HUES48 (cell line): ENCODE data around the gene AKAP3.

Experiments
- H3K27ac ChIP-seq: one replicate; pipeline ENCODE4 v1.7.0; 2013; ENCODE audit warnings: low read depth, low read length, inconsistent platforms
- H3K27me3 ChIP-seq: 2 replicates; pipeline ENCODE4 v1.6.1; 2013; ENCODE audit warnings: mild to moderate bottlenecking, low read length; ENCODE audit not compliant: control insufficient read depth, insufficient read depth
- H3K36me3 ChIP-seq: 2 replicates; pipeline ENCODE4 v1.6.1; 2013; ENCODE audit warnings: low read length; ENCODE audit not compliant: control insufficient read depth, insufficient read depth
- H3K4me1 ChIP-seq: 2 replicates; pipeline ENCODE4 v1.6.1; 2013; ENCODE audit warnings: mild to moderate bottlenecking, low read length; ENCODE audit not compliant: control insufficient read depth, insufficient read depth
- H3K4me3 ChIP-seq: 2 replicates; pipeline ENCODE4 v1.5.1; 2013; ENCODE audit warnings: mild to moderate bottlenecking, low read depth, low read length
- H3K9ac ChIP-seq: 2 replicates; pipeline ENCODE4 v1.6.1; 2013; ENCODE audit warnings: mild to moderate bottlenecking, low read depth, low read length, moderate library complexity
- H3K9me3 ChIP-seq: 2 replicates; pipeline ENCODE4 v1.6.1; 2013; ENCODE audit warnings: low read length; ENCODE audit not compliant: control insufficient read depth, insufficient read depth

The AKAP3 gene

DNA sequence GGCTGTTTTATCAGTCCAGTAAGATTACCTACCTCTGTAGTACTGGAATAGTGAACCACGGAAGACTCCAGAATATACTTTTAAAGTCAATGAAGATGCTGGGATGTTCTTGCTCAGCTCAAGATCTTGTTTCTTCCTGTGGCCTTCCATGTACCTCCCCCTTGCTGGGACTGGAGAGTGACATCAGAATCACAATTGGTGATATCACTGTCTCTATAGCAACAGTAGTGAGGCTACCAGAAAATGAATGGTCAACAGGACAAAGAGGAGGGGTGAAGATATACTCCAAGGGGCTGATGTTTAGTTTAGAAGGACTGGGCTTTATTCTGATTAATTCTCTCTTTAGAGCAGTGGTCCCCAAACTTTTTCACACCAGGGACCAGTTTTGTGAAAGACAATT, 3.8 kb downstream of the AKAP3 start:
- no peak overlapping the region for H3K4me3 ChIP-seq

DNA sequence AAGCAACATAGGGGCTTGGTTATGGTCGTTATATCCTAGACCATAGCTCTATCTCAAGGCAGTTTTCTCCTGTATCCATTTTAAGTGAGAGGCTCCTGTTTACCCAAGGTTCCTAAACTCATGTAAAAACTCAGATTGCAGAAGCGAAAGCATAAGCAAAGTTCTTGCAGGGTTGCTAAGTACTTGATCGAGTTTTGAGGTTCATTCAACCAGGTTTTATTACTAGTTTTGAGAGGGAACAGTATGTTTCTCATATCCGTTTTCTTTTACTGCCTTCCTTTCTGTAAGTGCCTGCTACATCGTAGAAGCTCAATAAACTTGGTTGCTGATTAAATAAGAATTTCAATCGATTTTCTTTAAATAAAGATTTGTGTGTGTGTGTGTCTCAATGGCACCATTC, 5.1 kb downstream of the AKAP3 start:
- Histone ChIP-seq H3K4me1 (0 out of 2 replicates have a peak, but pooled peaks cover 8% of the 10 kb centered on the region), H3K9ac (no peak overlapping the region), H3K27me3 (no peaks in the 10 kb centered on the region), H3K27ac (no peak overlapping the region), H3K4me3 (no peak overlapping the region), H3K9me3 (no peaks in the 10 kb centered on the region), H3K36me3 (no peaks in the 10 kb centered on the region)

More for the DNA sequence above, 3.8 kb downstream of the AKAP3 start:
- Histone ChIP-seq H3K27me3 (no peaks in the 10 kb centered on the region), H3K9ac (no peak overlapping the region), H3K27ac (no peak overlapping the region), H3K36me3 (no peaks in the 10 kb centered on the region), H3K4me1 (0 out of 2 replicates have a peak, but pooled peaks cover 8% of the 10 kb centered on the region), H3K9me3 (no peaks in the 10 kb centered on the region)

DNA sequence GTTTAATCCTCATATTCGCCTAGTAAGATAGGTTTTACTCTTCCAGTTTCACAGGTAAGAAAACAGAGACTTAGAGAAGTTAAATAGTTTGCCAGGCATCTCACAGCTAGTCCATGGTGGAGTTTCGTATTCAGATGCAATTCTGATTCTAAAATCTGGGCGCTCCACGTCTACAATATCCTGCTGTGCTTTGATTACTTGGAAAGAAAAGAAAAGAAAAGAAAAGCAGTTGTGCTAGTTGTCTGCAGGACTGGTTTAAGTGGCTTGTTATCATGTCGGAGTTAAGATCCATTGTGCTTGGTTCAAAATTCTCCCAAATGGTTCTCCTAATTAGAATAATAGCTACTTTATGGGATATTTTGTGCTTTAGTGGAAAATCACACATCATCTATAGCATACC, 18.6 kb downstream of the AKAP3 start:
- Histone ChIP-seq H3K27ac (peak overlapping the region; percentile 67), H3K4me3 (peak overlapping the region; percentile 39), H3K9ac (no peak overlapping the region), H3K27me3 (no peaks in the 10 kb centered on the region), H3K36me3 (no peaks in the 10 kb centered on the region), H3K4me1 (peaks cover 18% of the 10 kb centered on the region), H3K9me3 (0 out of 2 replicates have a peak, but pooled peaks cover 2% of the 10 kb centered on the region)

DNA sequence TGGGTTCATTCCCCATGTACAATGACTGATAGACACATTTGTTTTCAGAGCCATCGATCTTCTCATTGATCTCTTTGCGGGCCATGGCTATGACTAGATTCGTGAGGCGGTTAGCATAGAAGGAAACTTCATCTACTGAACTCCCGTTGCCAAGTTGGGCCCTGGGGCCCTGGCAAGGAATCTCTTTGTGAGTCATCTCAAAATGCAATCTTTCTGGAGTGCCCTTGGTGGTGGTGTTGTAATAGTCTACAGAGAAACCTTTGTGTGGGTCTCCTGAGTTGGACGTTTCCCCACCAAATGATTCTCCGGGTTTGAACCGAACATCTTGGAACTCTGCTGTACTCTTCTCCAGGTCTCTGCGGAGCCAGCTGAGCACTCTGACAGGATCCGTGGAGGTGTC, 20.4 kb downstream of the AKAP3 start:
- Histone ChIP-seq H3K4me1 (peaks cover 18% of the 10 kb centered on the region), H3K27me3 (no peaks in the 10 kb centered on the region), H3K9ac (no peak overlapping the region), H3K4me3 (no peak overlapping the region), H3K9me3 (0 out of 2 replicates have a peak, but pooled peaks cover 2% of the 10 kb centered on the region), H3K36me3 (no peaks in the 10 kb centered on the region), H3K27ac (no peak overlapping the region)

DNA sequence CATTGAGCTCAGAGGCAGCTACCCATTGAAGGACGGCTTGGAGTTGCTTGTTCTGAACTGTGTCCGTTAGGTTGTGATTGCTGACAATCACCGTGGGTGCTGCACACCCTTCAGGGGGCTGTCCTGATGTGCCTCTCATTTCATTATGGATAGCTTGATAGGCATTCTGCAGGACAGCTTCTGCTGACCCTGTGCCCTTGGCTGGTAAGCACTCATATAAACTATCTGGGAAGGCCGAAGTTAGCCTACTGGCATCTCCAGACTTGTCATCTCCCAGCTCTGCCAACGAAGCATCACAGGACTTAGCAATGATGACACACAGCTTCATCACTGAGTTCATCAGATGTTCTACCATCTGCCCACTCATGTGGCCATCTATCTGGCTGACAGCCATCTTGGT, 22.3 kb downstream of the AKAP3 start:
- Histone ChIP-seq H3K36me3 (no peaks in the 10 kb centered on the region), H3K9me3 (0 out of 2 replicates have a peak, but pooled peaks cover 2% of the 10 kb centered on the region), H3K4me3 (no peak overlapping the region), H3K9ac (no peak overlapping the region), H3K27ac (no peak overlapping the region), H3K27me3 (no peaks in the 10 kb centered on the region), H3K4me1 (peaks cover 18% of the 10 kb centered on the region)

DNA sequence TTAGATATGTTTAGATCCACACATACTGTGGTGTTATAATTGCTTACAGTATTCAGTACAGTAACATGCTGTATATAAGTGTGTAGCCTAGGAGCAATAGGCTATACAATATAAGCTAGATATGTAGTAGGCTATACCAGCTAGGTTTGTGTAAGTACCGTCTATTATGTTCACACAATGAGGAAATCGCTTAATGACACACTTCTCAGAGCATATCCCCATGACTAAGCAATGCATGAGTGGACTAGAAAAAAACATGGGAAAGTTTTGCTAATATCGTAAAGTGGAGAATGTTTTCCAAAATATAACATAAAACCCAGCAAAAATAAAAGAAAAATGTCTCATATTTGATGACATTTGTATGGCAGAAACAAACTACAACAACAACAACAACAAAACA, 27.3 kb downstream of the AKAP3 start:
- Histone ChIP-seq H3K27ac (no peak overlapping the region), H3K4me3 (no peak overlapping the region), H3K36me3 (no peaks in the 10 kb centered on the region), H3K9ac (no peak overlapping the region), H3K9me3 (no peaks in the 10 kb centered on the region), H3K27me3 (no peaks in the 10 kb centered on the region), H3K4me1 (no peaks in the 10 kb centered on the region)

DNA sequence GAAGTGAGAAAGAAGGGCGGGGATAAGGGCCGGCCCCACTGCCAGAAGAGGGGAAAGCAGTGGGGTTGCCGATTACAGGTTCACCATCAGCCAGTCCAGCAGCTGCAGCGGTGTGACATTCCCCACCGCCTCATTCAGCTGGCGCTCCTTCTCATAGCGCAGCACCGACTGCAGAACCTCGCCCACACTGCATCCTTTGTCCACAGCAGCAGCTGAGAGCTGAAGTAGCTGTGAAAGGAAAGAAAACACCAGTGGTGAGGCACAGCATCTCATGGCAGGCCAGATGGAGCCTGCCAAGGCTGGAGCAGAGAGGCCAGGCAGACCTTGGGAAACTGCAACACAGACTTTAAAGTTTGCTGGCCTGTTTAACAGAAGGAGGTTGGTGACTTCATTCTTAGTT, 33.2 kb downstream of the AKAP3 start:
- H3K27me3 ChIP-seq, result no peaks in the 10 kb centered on the region
- peaks cover 20% of the 10 kb centered on the region for H3K36me3 ChIP-seq
- no peaks in the 10 kb centered on the region for H3K4me1 ChIP-seq
- H3K4me3 ChIP-seq, result no peak overlapping the region
- no peak overlapping the region for H3K27ac ChIP-seq
- no peaks in the 10 kb centered on the region for H3K9me3 ChIP-seq
- no peak overlapping the region for H3K9ac ChIP-seq

DNA sequence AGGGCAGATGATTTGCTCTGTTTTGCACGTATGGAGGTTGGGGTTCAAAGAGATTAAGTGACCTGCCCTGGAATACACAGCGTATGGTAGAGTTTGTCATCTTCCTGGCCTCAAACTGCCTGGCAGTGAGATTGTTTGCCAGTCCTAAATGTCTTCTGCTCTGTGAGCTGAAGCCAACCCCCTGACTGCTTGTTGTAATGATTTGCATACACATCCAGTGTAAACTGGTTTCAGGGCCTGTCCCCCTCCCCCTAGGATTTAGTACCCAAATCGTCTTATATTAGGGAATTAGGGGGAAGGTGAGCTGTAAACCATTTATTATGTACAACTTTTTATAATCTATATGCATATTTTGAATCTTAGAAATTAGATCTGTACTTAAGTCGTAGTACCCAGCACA, 38.4 kb downstream of the AKAP3 start:
- no peaks in the 10 kb centered on the region for H3K9me3 ChIP-seq
- peaks cover 26% of the 10 kb centered on the region for H3K36me3 ChIP-seq
- H3K9ac ChIP-seq, result no peak overlapping the region
- no peak overlapping the region for H3K27ac ChIP-seq
- peaks cover 4% of the 10 kb centered on the region for H3K4me1 ChIP-seq
- H3K27me3 ChIP-seq, result no peaks in the 10 kb centered on the region
- no peak overlapping the region for H3K4me3 ChIP-seq

DNA sequence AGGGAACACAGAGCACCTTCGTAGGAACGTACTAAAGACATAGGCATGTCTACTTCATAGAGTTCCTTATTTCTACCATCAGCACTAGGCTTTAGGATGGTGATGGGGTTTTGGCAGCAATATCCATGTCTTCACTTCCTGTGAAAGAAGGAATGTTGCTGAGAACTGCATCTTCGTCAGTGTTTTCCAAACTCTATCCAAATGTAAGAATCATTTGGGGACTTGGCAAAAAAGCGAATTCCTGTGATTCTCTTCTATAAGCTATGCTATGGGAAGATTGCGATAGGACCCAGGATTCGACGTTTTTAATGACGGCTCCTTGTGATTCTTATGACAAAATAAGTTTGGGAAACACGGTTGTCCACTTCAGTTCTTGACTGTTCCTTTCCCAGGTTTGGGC, 39.8 kb downstream of the AKAP3 start:
- H3K36me3 ChIP-seq, result peaks cover 26% of the 10 kb centered on the region
- H3K4me3 ChIP-seq, result no peak overlapping the region
- peaks cover 7% of the 10 kb centered on the region for H3K4me1 ChIP-seq
- no peaks in the 10 kb centered on the region for H3K9me3 ChIP-seq
- no peaks in the 10 kb centered on the region for H3K27me3 ChIP-seq
- no peak overlapping the region for H3K27ac ChIP-seq
- H3K9ac ChIP-seq, result no peak overlapping the region

DNA sequence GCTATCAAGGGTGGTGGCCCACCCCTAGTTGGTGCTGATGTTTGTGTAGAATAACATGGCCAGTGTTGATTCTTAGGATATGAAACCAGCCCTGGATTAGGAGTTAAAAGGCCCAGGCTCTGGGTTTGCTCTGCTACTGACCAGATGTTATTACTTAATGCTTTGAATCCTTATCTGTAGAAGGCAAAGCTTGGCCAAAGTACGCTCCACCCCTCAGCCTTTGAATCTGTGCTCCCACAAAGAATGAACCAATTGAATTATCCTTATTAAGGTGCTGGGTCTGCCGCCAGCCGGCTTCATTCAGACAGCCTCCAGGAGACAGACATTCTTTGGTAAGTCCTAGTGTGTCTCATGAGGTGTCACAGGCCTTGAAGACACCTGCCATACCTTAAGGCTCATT, 41.8 kb downstream of the AKAP3 start:
- H3K4me1 ChIP-seq, result peaks cover 7% of the 10 kb centered on the region
- peaks cover 12% of the 10 kb centered on the region; the same call in 1 of the 2 replicates for H3K36me3 ChIP-seq
- H3K27ac ChIP-seq, result no peak overlapping the region
- H3K9me3 ChIP-seq, result no peaks in the 10 kb centered on the region
- no peak overlapping the region for H3K9ac ChIP-seq
- no peaks in the 10 kb centered on the region for H3K27me3 ChIP-seq
- no peak overlapping the region for H3K4me3 ChIP-seq

DNA sequence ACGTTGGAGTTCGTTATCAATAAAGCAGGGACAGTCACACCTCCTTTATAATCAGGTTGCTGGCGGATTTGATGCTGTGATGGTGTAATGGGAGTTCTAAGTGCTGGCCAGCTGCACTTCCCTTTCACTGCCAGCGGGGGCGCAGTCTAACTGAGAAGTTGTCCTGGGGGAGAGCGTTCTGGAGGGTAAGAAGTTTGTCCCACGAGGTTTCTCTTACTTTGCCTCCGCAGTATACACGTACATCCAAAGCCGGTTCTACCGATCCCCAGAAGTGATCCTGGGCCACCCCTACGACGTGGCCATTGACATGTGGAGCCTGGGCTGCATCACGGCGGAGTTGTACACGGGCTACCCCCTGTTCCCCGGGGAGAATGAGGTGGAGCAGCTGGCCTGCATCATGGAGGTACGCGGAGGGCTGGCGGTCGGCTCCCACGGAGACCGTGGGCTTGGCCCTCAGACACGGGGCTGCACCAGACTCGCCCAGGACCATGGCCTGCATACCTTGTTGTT, 44.1 kb downstream of the AKAP3 start:
- Histone ChIP-seq H3K9me3 (no peaks in the 10 kb centered on the region), H3K27ac (no peak overlapping the region), H3K4me1 (peaks cover 3% of the 10 kb centered on the region; the same call in 1 of the 2 replicates), H3K36me3 (no peaks in the 10 kb centered on the region), H3K9ac (peak overlapping the region; percentile 65), H3K4me3 (peak overlapping the region; percentile 79), H3K27me3 (no peaks in the 10 kb centered on the region)
